ENCODE data around the gene SLC27A1. TPM values are rescaled to one million over a fixed set of nuclear protein-coding genes. Genes with fewer than 3 reads are reported as not detected.

SLC27A1 gene
- total and polyA plus RNA-seq, 2 donors (not counting 3 experiments of a cell fraction or from before 2014, with no cell fraction given): 10.4 to 13.5 TPM

GRCh38 chr19:17504456-17504855 lies 34.1 kb downstream of the SLC27A1 start:
- CTCF ChIA-PET: no interaction called here
- TF ChIP-seq FOS (IDR thresholded peaks at IDR 0.05; ENCODE audit: borderline replicate concordance, insufficient read depth, low read length): no peak
- TF ChIP-seq MAX (IDR thresholded peaks at IDR 0.05; ENCODE audit: insufficient read depth, insufficient read length): no peak
- no peak for TF ChIP-seq POLR2AphosphoS5 (IDR thresholded peaks at IDR 0.05; ENCODE audit: insufficient read depth, low read depth, low read length)
- no peak for TF ChIP-seq CTCF (IDR thresholded peaks at IDR 0.05; ENCODE audit: extremely low read depth in 1 of 2, insufficient read depth in 1 of 2, low read depth in 1 of 2, low read length in 2 of 2)
- TF ChIP-seq MYC (IDR thresholded peaks at IDR 0.05; ENCODE audit: low read depth, low read length): no peak
- no peak for TF ChIP-seq POLR2A (IDR thresholded peaks at IDR 0.05; ENCODE audit: low read depth, low read length)
- TF ChIP-seq EZH2 (IDR thresholded peaks at IDR 0.05; ENCODE audit: borderline replicate concordance, low read depth, low read length, severe bottlenecking): no peak
- TF ChIP-seq GATA2 (IDR thresholded peaks at IDR 0.05; ENCODE audit: insufficient read depth, insufficient read length, low read depth, low read length): no peak
- no peak for TF ChIP-seq JUN (IDR thresholded peaks at IDR 0.05; ENCODE audit: borderline replicate concordance, insufficient read depth, insufficient read length, low read depth)

More at GRCh38 chr19:17504456-17504855, 34.1 kb downstream of the SLC27A1 start:
- Histone ChIP-seq H3K9ac (replicated peaks; ENCODE audit: extremely low read depth, insufficient read depth, low read length) (no peak overlapping the region), H3K27ac (ENCODE audit: insufficient read depth, low read depth, low read length) (no peak overlapping the region), H3K4me2 (ENCODE audit: insufficient read depth, low read length) (no peak overlapping the region), H3K4me1 (ENCODE audit: control insufficient read depth, extremely low read depth, insufficient read depth, low read length) (peaks cover 16% of the 10 kb centered on the region), H3K79me2 (ENCODE audit: control insufficient read depth, insufficient read depth, low read length) (peaks cover 28% of the 10 kb centered on the region), H3K36me3 (ENCODE audit: control insufficient read depth in 2 of 2, extremely low read depth in 1 of 2, insufficient read depth in 2 of 2, low read length in 2 of 2) (peaks cover 0 to 7% of the 10 kb centered on the region in 2 experiments), H3K9me3 (replicated peaks; ENCODE audit: control insufficient read depth, insufficient read depth, low read length) (no peaks in the 10 kb centered on the region), H3K9me1 (replicated peaks; ENCODE audit: control insufficient read depth, extremely low read depth, insufficient read depth, low read length) (no peaks in the 10 kb centered on the region), H2AFZ (ENCODE audit: low read depth, low read length) (no peak overlapping the region), H3K4me3 (replicated peaks in 1 of 3; ENCODE audit: insufficient read depth in 1 of 3, low read depth in 1 of 3, low read length in 3 of 3) (no peak overlapping the region), H4K20me1 (replicated peaks; ENCODE audit: control insufficient read depth, extremely low read depth, insufficient read depth, low read length) (no peaks in the 10 kb centered on the region), H3K27me3 (ENCODE audit: control insufficient read depth in 2 of 2, insufficient read depth in 2 of 2, low read length in 2 of 2) (no peaks in the 10 kb centered on the region)
- no peak for DNase-seq (ENCODE audit: low read depth, low spot score)
- BruUV-seq (replicated peaks): no TSS peak
- intact Hi-C loops (cut with micrococcal nuclease): no loop called here
- POLR2A ChIA-PET: no interaction called here
- dilution Hi-C loops (cut with MboI; ENCODE audit: extremely low pct_ligation_motif_present, low sequenced_read_pairs): no loop called here
- FAIRE-seq: no peak

All from endothelial cell of umbilical vein (primary cell).